Kasumi-1 (cell line): ENCODE measurements around the gene CPLANE1.
"Not testable (repeated sequence)": the region's sequence is repeated elsewhere in the genome, so short reads cannot be mapped to it uniquely, and the experiment has no call there.

Source experiments
- DNase-seq, 2 experiments: peaks; one replicate each; lab custom pipeline; 2025; lab: John Stamatoyannopoulos, UW

CPLANE1 gene

DNA sequence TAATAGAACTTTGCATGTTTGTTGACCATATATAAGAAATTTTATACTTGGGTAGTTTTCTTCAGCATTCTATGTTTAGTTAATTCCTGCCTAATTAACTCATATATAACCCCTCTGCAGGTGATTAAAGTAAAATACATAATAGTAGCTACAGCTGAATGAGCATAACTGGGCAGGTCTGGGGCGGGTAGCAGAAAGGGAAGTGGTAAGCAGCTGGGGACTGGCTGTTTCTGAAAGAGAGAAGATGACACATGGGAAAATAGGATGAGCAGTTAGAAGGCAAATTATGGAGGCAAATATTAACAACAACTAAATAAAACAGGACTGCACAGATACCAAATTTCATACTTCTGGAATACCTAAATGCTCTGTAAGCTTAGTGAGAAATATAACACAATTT, 128.1 kb downstream of the CPLANE1 start:
- peak; percentile 70 to 73 for DNase-seq

- no peak for DNase-seq
Measured at GRCh38 chr5:37120270-37120669, 128.9 kb downstream of the CPLANE1 start.

DNA sequence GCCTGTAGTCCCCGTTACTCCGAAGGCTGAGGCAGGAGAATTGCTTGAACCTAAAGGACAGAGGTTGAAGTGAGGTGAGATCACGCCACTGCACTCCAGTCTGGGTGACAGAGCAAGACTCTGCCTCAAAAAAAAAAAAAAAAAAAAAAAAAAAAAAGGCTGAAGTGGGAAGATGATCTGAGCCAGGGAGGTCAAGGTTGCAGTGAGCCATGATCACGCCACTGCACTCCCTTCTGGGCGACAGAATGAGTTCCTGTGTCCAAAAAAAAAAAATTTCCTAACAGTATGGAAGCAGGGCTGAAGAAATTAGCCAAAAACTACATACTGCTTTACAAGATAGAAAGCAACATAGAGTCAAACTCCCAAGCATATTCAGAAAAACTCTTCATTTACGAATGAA, 132.8 kb downstream of the CPLANE1 start:
- no peak for DNase-seq

DNA sequence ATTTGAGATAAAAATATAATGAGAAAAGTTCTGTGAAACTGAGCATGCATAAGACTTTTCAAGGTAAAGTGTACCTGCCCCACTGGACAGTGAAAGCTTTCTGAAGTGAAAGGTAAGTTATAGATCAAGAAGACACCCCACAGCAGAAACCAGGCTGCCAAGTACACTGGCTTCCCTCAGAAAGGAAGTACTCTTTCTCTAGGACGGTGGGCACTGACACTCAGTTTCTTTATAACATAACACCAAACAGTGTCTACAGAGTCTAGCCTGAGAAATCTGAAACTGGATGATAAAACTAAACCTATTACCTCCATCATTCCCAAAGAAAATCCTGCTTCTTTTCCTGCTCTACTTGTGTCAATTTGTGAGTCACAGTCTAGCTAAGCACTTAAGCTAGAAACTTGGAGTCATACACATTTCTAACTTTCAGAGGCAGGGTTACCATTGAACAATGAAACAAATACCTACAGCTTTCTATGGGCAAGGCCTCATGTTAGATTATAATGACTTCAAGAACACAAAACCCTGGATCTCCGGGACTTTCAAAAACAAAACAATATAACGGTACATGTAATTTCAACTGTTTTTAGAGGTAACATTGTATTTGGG, 136.7 kb downstream of the CPLANE1 start:
- peak in 1 of 2 experiments; percentile 15 for DNase-seq

- peak; percentile 47 to 73 for DNase-seq
Measured at GRCh38 chr5:37111426-37112382, 137.5 kb downstream of the CPLANE1 start.

DNA sequence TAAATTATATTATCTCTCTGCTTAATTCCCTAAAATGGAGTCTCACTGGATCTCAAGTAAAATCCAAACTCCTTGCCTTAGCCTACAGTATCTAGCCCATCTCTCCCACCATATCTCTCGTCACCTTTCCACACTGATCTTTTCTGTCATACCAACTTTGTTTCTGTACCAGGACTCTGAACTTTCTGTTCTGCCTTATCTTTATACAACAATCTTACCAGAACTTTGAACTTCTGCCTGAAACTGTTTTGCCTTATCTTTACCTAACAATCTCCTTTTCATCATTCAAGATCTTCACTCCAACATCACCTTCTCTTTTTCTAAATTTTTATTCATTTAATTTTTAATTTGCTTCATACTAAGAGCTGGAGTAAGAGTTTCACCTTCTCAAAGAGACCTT, 139.0 kb downstream of the CPLANE1 start:
- no peak for DNase-seq

- no peak for DNase-seq
Measured at GRCh38 chr5:37109338-37109737, 139.8 kb downstream of the CPLANE1 start.

DNA sequence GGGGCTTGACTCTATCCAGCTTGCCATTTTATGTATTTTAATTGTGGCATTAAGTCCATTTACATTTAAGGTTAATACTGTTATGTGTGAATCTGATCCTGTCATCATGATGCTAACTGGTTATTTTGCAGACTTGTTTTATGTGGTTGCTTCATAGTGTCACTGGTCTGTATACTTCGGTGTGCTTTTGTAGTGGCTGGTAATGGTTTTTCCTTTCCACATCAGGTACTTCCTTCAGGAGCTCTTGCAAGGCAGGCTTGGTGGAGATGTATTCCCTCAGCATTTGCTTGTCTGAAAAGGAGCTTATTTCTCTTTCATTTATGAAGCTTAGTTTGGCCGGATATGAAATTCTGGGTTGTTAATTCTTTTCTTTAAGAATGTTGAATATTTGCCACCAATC, 145.9 kb downstream of the CPLANE1 start:
- DNase-seq: no peak

- not testable (repeated sequence) for DNase-seq
Measured at GRCh38 chr5:37099267-37099666, 149.9 kb downstream of the CPLANE1 start.

GRCh38 chr5:37093795-37094194, 155.4 kb downstream of the CPLANE1 start:
- DNase-seq: not testable (repeated sequence)

- no peak for DNase-seq
Measured at GRCh38 chr5:37090781-37091180, 158.4 kb downstream of the CPLANE1 start.

GRCh38 chr5:37090123-37090726, 159.0 kb downstream of the CPLANE1 start:
- no peak for DNase-seq

DNA sequence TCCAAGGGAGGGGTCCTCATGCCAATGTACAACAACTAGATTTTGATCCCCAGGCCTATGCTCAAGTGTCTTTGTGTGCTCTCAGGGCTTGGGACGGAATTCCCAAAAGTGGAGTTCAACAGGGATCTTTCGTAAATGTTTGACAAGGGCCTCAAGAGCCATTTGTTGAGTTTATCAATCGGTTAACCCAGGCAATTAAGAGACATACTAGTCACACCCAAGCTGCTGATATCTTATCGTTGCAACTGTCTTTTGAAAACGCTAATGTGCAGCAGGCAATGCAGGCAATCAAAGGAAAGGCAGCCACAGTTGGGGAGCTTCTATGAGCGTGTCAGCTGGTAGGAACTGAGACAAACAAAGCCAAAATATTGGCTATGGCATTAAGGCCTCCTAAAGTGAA, 161.2 kb downstream of the CPLANE1 start:
- DNase-seq: no peak

- no peak for DNase-seq
Measured at GRCh38 chr5:37086466-37087173, 162.6 kb downstream of the CPLANE1 start.

DNA sequence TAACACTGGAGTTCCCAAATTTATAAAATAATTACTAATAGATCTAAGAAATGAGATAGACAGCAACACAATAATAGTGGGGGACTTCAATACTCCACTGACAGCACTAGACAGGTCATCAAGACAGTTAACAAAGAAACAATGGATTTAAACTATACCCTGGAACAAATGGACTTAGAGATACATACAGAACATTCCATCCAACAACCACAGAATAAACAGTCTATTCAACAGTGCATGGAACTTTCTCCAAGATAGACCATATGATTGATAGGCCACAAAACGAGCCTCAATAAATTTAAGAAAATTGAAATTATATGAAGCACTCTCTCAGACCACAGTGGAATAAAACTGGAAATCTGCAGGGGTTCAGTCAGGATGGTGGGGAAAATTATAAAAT, 163.2 kb downstream of the CPLANE1 start:
- not testable (repeated sequence) for DNase-seq

GRCh38 chr5:37082977-37083376, 166.2 kb downstream of the CPLANE1 start:
- DNase-seq: not testable (repeated sequence)

DNA sequence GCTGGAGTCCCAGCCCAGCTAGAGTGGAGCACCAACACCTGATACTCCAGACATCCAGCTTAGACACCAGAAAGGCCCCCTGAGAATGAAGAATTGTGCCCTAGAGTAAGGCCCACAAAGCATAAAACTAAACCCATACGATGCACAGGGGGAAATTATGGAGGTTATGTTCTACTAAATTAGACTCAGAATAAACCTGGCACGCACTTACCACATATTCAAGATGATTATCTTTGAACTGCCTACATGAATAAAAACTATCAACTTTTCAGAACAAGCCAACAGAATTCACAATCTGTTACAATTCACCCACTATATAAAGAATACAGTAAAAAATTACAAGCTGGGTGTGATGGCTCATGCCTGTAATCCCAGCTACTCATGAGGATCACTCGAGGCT, 168.5 kb downstream of the CPLANE1 start:
- no peak for DNase-seq

GRCh38 chr5:37077146-37077545, 172.0 kb downstream of the CPLANE1 start:
- DNase-seq: no peak

GRCh38 chr5:37075399-37075950, 173.7 kb downstream of the CPLANE1 start:
- no peak for DNase-seq

GRCh38 chr5:37071901-37072581, 177.1 kb downstream of the CPLANE1 start:
- DNase-seq: no peak

- peak in 1 of 2 experiments; percentile 23 for DNase-seq
Measured at GRCh38 chr5:37071487-37071886, 177.7 kb downstream of the CPLANE1 start.
